Tibial nerve (tissue), 4 donors: ENCODE results near the gene PRPF19.

Experiments
- CTCF ChIP-seq, 5 experiments: fragments of 200-600 bp in 3 of 5; fragments of 450-650 bp in 2 of 5; sonication (generic) in 3 of 5; IDR thresholded peaks; one replicate each; pipeline ENCODE4 v1.5.1; 2016 to 2019; ENCODE audit warnings: antibody characterized with exemption in 5 of 5, mild to moderate bottlenecking in 3 of 5, moderate library complexity in 2 of 5
- EP300 ChIP-seq, 2 donors: sonication (generic); formaldehyde crosslinking; IDR thresholded peaks; one replicate each; pipeline ENCODE4 v1.6.1; 2017; ENCODE audit warnings: antibody characterized with exemption in 2 of 2, mild to moderate bottlenecking in 1 of 2

- no peak for TF ChIP-seq CTCF (IDR thresholded peaks at IDR 0.05)
- TF ChIP-seq EP300 (IDR thresholded peaks at IDR 0.05): no peak
These were observed 47.5 kb downstream of the PRPF19 start for GRCh38 chr11:60858731-60859464.
